H54 (cell line): ENCODE results near the gene RGP1.

ENCODE experiments used
- DNase-seq: peaks from one replicate; pipeline ENCODE4 v3.0.0; 2011; ENCODE audit warnings: low spot score, mixed read lengths; ENCODE audit not compliant: insufficient read length
- FAIRE-seq: peaks from 3 replicates; lab custom pipeline; 2011; peaks lifted over from hg19 to GRCh38; lab: Jason Lieb, UNC
- POLR2A ChIP-seq: IDR thresholded peaks from 2 replicates; pipeline ENCODE4 v1.6.1; 2011; ENCODE audit warnings: low read depth, mild to moderate bottlenecking, low read length

The RGP1 gene

DNA sequence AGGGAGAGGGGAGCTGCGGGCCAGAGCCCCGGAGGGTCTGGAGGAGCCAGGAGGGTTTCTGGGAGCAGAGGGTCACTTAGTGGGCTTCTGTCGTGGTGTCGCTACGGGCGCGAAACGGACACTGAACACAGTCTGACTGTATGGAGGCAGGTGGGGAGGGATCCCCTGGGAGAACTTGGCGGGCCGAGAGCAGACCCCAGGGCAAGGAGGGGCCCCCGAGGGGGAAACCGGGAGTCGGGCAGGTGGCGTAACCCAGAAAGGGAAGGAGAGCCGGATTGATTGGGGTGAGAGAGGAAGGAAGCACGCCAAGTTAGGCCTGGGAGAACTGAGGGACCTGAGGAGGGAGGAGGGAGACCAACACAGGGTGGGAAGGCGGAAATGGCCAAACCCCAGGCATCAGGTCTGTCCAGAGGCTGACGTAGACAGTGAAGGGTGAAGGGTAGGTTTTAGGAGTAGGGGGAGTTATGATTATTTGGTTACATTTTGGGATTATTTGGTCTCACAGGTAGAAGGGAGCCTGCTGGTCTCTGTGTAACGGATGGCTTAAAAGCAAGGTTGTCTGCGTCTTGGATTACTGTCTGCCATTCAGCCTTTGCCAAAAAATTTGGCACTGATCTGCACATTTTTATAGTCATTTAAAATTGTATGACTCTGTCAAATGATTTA lies 8.3 kb downstream of the RGP1 start:
- no peak for FAIRE-seq
- no peak for TF ChIP-seq POLR2A
- DNase-seq: peak; percentile 12

DNA sequence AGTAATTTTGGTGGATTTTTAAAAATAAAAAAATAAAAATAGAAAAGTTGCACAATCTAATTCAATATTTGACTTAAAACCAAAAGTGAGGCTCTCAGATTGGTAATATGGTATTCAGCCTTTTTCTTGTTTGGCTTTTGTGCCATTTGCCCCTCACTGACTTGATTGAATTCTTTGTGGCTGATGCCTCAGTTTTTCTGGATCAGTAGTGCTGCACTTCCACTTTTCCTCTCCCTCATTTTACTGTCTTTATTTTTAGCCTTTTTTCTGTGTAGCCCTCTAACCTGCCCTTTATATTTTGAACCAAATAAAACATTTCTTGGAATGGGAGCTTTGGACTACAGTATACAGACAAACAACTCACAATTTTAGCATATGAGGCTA lies 8.8 kb downstream of the RGP1 start:
- DNase-seq (no peak), FAIRE-seq (no peak)
- no peak for TF ChIP-seq POLR2A

DNA sequence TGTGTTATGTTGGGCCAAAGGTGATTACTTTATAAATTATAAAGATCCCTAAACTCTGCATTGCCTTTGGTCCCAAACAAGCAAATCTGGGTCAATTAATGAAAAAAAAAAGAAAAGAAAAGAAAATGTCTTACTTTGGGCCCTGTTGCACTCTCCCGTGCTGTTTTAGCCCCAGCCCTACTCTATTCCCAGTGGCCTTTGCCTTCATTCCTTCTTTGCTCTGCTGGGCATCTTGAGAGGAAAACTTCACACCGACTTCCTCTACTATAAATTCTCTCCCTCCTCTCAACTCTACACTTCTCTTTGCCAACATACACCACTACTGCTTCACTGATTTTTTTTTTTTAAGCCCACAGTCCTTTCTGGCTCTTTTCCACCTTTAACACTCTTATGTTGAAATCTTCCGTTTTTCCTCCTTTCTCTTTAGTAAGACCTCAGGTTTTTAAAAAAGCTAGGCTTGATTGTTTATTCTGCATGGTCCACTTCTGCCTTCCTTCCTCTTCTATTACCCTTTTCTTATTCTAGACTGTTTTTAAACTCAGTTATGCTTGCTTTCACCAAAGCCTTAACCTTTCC lies 9.5 kb downstream of the RGP1 start:
- TF ChIP-seq POLR2A: no peak
- FAIRE-seq (no peak), DNase-seq (no peak)

DNA sequence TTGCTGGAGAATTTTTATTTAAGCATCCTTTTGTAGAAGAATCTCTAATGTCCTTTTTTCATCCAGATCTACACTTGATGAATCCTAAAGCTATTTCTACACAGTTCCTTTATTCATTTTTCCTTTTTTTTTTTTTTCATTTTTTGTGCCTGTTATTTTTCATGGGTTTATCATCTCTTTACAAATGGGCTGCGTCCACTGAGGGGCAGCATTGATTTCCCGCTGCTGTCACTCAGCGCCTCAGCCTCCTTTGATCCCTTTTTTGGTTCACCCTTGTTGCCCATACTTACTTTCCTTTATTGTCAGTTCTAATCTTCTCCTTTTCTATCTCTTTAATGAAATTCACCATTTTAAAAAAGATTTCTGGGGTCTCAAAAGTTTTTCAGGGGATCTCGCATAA lies 10.7 kb downstream of the RGP1 start:
- no peak for FAIRE-seq
- no peak for TF ChIP-seq POLR2A

GRCh38 chr9:35760651-35761050 lies 11.6 kb downstream of the RGP1 start:
- no peak for FAIRE-seq
- DNase-seq: no peak
- no peak for TF ChIP-seq POLR2A

More for the DNA sequence above, 10.7 kb downstream of the RGP1 start:
- DNase-seq: no peak

GRCh38 chr9:35763181-35763580 lies 14.1 kb downstream of the RGP1 start:
- FAIRE-seq (no peak), DNase-seq (no peak)
- TF ChIP-seq POLR2A: no peak

GRCh38 chr9:35763803-35764202 lies 14.7 kb downstream of the RGP1 start:
- no peak for TF ChIP-seq POLR2A
- FAIRE-seq: no peak
- no peak for DNase-seq

DNA sequence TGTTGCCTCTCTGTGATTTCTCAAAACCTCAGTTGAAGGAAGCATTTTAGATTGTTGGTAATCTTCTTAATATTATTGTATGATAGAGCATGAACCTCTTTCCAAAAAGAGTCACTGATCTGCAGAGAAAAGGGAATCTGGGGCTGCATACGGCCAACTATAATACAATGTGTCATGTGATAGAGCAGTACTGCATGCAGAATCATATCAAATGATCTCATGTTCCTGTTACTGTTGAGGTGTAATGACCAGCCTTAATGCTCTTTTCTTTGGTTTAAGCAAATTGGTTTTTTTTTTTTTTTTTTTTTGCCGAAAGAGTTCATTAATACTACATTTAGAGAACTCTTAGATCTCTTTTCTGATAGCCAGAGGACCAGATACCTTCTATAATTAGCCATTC lies 17.9 kb downstream of the RGP1 start:
- no peak for FAIRE-seq
- TF ChIP-seq POLR2A: no peak

GRCh38 chr9:35767458-35767857 lies 18.4 kb downstream of the RGP1 start:
- no peak for DNase-seq
- TF ChIP-seq POLR2A: no peak
- no peak for FAIRE-seq

More for the DNA sequence above, 17.9 kb downstream of the RGP1 start:
- no peak for DNase-seq

- FAIRE-seq (no peak), DNase-seq (no peak)
- TF ChIP-seq POLR2A: no peak
Observed at GRCh38 chr9:35769763-35770162, 20.7 kb downstream of the RGP1 start.

GRCh38 chr9:35771075-35771433 lies 22.0 kb downstream of the RGP1 start:
- TF ChIP-seq POLR2A: no peak
- no peak for FAIRE-seq
- no peak for DNase-seq

DNA sequence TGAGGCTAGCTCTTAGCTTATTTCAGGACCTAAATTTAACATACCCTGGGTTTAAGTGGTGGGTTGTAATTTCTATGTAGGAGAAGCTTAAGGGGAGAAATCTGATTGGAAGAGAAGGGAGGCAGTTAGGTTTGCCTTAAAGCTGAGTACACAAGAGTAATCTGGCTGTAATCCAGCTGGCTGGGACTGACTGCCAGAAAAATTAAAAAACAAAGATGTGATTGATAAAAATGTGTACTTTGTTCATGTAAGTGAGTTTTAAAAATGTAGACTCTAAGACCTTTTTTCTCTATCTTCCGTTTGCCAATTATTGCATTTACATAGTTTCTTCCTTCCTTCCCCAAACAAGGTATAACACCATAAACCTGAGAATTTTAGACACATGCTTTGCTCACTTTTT lies 22.4 kb downstream of the RGP1 start:
- DNase-seq (no peak), FAIRE-seq (no peak)
- TF ChIP-seq POLR2A: no peak

GRCh38 chr9:35771943-35772342 lies 22.9 kb downstream of the RGP1 start:
- no peak for TF ChIP-seq POLR2A
- DNase-seq (no peak), FAIRE-seq (peak; percentile 11)

GRCh38 chr9:35774907-35775635 lies 26.0 kb downstream of the RGP1 start:
- TF ChIP-seq POLR2A: no peak
- DNase-seq: no peak

DNA sequence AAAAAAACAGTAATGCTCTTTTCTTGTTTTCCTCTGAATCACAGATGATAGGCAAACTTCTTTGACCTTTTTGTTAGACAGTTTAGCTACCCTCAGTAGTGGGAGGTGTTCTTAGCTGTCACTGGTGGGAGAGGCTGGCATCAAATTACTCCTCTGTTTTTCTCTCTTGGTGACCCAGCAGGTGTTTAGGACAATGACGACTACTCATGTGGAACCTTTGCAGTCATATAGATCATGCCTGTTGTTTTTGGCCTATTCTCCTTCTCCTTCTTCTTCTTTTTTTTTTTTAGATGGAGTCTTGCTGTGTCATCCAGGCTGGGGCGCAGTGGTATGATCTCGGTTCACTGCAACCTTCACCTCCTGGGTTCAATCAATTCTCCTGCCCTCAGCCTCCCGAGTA lies 26.9 kb downstream of the RGP1 start:
- FAIRE-seq: no peak
- TF ChIP-seq POLR2A: no peak
- no peak for DNase-seq

More at GRCh38 chr9:35774907-35775635, 26.0 kb downstream of the RGP1 start:
- no peak for FAIRE-seq

DNA sequence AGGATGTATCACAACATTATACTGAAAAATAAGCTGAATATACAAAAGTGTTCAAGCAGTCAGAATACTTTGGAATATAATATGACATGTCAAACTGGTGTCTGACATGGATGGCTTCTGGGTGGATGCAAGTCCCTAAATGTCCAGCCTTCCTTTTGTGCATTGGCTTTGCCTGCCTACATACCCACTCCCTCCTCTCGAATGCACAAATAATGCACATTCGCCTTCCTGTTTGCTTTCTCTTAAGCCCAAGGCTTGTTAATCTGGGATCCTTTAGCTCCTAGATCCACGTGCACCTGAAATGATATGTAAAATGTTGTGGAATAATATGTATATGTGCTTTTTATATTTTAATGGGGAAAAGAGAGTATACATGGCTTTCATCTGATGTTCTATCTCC lies 29.4 kb downstream of the RGP1 start:
- no peak for TF ChIP-seq POLR2A
- FAIRE-seq (no peak), DNase-seq (no peak)
